Stromal cell of bone marrow (primary cell): ENCODE results near the gene DAB2IP.

ENCODE experiments used
- DNase-seq: peaks from one replicate; pipeline ENCODE4 v3.0.0-alpha.2; 2012; ENCODE audit warnings: low read depth

Gene DAB2IP

DNA sequence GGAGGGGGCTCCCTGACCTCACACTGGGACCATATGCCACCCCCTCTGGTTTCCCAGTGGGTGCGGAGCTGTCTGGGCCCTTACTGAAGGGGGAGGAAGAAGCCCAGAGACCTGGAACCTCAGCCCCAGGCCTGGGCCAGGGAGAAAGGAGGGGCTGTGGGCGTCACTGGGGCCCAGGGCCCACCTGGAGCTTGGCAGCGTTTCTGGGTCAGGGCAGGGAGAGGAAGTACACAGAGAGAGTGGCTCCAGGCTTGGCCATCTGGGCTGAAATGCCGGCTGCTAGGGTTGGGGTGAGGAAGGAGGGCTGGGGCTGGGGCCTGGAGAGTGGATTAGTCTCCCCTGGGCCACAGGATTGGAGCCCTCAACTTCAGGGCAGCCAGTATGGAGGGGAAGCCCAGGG lies 6.4 kb upstream of the DAB2IP start:
- DNase-seq, result no peak

GRCh38 chr9:121645853-121646807 lies 5.3 kb upstream of the DAB2IP start:
- no peak for DNase-seq

DNA sequence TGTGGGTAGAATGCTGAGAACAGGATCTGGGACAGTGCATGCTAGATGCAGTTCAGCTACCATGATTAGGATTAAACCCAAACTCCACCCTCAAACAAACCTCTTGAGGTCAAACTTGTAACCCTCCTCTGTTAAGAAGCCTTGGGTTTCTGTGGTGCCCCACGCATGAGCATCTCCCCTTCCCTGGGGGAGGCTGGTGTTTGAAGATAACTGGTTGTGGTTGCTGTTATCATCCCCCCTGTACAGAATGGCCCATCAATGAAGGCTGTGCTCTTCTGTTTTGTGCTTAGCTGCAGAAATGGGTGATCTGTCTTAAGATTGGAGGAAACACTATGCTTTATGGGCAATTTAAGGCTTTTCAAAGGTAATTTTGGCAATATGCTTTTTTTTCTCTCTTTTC lies 4.4 kb upstream of the DAB2IP start:
- DNase-seq, result no peak

DNA sequence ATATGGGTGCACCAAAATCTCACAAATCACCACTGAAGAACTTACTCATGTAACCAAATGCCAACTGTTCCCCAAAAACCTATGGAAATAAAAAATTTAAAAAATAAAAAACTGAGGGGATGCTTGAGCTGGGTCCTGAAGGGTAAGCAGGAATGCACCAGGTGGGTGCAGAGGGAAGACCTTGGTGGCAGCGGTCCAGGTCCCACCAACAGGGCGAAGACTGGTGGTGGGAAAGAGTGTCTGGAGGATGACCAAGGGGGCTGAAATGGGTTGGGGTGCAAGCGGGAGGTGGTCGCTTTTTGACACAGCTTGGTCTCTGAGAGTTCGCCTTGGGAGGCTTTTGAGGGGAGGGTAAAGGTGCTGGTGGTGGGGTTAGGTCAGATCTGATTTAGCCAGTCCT lies 3.3 kb upstream of the DAB2IP start:
- DNase-seq, result no peak

GRCh38 chr9:121648799-121649198 lies 2.6 kb upstream of the DAB2IP start:
- no peak for DNase-seq

DNA sequence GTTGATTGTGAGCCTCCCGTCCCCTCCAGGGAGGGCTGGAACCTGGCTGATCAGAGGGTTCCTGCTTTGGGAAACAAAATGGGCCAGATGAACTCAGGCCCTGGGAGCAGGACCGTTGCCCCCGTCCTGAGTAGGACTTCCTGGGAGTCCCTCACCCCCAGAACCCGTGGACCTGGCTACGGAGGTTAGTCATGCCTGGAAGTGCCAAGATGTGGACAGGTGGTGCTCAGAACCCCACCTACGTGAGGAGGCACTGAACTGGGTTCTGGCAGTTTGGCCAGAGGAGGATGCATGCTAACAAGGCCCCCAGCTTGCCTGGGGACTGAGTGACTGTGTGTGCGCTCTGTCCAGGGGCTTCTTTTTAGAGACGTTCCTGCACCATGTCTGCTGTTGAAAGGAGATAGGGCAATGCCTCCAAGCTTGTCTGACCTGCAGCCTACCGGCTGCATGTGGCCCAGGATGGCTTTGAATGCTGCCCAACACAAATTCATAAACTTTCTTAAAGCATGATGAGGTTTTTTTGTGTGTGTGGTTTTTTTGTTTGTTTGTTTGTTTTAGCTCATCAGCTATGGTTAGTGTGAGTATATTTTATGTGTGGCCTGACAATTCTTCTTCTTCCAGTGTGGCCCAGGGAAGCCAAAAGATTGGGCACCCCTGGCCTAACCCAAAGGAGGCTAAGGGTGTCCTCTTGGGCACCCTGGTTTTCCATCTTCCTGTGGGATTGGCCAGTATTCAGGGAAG lies 1.8 kb upstream of the DAB2IP start:
- DNase-seq, result no peak

DNA sequence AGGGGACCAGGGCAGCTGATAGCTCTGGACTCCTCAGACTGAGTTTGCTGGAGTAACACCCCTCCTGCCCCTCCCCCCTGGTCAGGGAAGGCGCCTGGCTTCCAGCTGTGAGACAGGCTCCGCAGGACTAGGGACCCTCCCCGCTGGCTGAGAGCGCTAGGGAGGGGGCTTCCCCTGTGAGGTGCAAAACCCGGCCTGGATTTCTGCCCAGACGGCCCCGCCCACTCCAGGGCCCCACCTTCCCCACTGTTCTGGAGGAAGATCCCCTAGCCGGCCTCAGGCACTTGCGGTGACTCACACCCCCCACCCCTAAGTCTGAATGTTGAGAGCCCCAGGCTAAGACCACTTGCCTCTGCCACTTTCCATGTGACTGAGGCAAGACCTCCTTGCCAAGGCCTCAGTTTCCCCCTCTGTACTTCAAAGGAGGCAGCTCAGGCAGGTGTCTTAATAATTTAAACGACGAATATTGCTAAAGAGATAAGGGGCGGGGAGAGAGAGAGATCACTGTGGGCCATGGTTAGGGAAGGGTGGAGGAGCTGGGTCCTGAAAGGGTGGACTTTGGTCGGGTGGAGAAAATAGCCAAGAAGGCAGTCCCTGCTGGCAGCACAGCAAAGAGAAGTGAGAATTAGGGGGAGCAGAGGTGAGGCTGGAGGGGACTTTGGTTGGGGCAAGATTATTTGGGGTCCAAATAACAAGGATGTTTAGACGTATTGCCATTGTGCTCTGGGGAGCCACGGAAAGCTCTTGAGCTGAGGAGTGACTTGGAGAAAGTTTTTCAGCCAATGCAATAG lies 1.0 kb upstream of the DAB2IP start:
- DNase-seq, result no peak

GRCh38 chr9:121651008-121651294 lies 483 bp upstream of the DAB2IP start:
- no peak for DNase-seq

DNA sequence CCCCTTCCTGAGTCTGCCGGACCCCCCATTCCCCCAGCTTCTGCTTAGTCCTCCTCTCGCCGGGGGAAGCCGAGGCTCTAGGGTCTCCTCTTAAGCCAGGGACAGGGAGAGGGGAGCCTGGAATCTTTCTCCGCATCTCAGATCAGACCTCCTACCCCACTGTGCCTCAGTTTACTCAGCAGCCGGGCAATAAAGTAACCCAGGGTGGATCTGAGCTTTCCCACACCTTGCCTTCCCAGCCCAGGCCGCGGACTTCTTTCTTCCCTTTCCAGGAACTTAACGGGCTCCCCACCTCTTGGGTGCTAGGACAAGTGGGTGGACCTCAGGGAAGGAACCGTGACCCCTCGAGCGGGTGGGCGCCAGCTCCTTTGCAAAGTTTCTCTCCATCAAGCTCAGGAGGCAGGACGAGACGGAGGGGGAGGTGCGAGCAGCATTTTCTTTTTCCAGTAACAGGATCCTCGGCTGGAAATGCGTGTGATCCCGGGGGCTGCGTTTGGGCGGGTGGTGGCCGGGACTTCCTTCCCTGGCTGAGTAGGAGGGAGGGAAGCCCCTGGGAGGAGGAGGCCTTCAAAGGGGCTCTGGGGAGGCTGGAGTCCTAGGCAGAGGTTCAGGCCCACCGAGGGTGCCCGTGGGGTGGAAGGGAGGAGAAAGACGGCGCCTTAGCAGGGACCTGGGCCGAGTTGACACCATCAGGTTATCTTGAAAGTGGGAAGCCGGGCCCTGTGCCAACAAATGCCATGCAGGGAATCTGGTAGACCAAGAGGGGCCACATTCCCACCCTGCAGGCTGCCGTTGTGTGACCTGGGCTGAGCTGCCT lies 795 bp downstream of the DAB2IP start:
- DNase-seq, result no peak

- no peak for DNase-seq
Observed at GRCh38 chr9:121652838-121653231, 1.4 kb downstream of the DAB2IP start.

DNA sequence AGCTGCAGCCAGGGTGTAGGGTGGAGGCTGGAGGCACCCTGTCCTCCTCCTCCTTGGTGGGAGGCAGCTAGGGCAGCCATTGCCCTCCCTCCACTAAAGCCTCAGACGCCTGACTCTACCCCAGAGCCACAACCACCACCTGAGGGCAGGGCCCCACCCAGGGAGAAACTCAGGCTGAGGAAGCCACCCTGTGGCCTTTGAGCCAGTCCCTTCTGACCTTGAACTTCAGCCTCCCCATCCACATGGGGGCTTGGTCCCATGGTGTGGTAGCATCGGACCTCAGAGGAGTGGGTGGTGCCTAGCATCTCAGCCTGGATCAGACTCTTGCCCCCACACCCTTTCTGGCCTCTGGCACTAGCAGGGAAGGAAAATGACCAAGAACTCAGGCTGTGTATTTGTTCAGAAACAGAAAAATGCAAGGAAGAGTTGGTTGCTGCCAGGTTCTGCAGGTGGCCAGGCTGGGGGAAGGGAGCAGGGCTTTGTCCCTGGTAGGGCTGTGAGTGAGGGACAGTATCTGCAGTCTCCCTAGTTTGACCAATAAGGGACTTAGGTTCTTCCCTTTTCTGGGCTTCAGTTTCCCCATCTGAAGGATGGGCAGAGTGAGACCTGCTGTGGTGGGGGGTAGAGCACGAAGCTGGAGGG lies 3.2 kb downstream of the DAB2IP start:
- DNase-seq, result no peak

DNA sequence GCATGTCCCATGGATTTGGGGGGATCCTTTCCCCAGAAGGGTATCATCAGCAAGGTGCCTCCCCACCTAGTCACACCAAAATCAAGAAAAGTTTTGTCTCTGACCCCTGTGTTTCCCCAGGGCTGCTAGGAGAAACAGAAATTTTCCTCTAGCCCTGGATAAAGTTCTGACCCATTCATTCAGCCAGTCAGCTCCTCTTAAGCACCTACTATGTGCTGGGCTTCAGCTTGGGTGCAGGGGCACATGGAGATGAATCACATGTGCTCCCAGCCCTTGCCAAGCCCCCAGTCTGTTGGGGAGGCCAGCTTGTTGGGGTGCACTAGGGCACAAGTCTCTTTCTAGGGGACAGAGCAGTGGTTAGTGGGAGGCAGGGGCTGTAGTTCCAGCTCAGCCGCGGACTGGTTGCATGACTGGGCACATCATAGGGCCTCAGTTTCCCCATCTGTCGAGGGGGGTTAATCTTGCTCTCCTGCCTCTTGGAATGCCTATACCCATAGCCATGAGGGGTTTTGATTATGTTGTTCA lies 3.9 kb downstream of the DAB2IP start:
- no peak for DNase-seq

DNA sequence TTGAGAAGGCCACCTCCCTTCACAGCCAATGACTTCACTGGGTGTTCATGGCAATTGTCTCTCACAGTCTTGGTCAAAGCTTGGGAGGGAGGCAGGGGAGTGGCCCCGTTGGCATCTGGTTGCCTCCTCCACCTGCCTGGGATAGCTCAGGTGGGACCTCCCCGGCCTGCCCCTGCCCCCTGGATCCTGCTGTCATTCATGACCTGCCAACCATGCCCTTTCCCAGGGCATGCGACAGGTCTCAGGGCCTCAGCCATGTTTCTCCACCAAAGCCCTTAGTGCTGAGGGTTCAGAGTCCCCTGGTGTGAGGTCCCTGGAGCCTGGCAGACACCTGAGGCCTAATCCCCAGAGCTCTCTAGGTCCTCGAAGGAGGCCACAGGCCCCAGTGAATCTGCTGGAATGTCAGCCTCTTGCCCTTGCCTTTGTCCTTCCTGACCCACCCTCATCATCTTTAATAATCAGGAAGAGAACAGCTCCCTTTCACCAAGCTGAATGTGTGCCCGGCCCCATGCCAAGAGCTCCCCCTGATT lies 5.6 kb downstream of the DAB2IP start:
- no peak for DNase-seq

DNA sequence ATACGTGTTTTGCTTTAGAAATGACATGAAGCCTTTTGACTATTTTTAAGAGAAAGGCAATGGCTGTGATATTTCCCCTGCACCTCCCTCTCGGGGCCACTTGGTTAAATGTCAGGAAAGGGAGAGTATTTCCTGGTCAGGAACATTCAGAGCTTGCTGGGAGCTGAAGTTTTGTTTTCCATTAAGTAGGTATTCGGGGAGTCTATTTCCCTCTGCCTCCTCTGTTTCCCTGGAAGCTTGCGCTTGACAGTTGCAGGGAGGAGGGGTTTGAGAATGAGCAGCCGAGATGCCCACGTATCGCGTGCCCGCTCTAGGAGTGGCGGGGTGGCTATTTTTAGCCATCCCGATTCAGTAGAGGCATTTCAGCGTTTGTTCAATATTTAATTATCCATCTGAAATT lies 6.7 kb downstream of the DAB2IP start:
- no peak for DNase-seq

- no peak for DNase-seq
Observed at GRCh38 chr9:121658591-121658990, 7.2 kb downstream of the DAB2IP start.

GRCh38 chr9:121660367-121660766 lies 8.9 kb downstream of the DAB2IP start:
- no peak for DNase-seq

DNA sequence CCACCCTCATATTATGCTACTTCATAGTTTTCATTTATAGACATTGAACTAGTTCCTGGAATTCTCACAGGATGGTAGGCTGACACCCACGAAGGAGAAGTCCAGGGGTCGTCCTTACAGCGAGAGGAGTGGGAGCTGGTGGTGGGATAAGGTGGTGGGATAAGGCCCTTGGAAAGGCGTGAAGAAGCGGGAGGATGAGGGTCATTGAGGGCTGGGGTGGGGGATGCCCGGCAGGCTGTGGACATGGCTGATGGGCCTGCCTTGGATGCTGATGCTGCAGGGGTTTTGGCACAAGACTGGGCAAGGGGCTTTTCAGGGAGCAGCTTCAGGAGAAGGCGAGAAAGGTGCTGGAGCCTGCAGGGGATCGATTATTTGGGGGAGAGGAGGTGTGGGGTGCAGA lies 9.4 kb downstream of the DAB2IP start:
- no peak for DNase-seq

- no peak for DNase-seq
Observed at GRCh38 chr9:121661328-121661727, 9.9 kb downstream of the DAB2IP start.

DNA sequence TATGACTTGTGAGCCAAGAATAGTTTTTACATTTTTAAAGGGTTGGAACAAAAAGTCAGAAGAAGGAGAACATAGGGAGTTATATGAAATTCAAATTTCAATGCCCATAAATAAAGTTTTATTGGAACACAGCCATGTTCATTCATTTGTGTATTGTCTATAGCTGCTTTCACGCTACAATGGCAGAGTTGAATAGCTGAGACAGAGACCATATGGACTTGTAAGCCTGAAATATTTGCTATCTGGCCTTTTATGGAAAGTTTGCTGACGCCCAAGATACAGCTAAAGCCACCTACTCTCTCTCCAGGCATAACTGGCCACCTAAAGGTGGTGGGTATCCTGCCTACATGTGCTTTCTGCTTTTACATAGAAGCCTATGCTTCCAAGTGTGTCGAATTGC lies 10.9 kb downstream of the DAB2IP start:
- DNase-seq, result no peak

GRCh38 chr9:121662891-121663580 lies 11.6 kb downstream of the DAB2IP start:
- no peak for DNase-seq
